GM18870 (cell line): ENCODE measurements around the gene PTPRN2.
"Not testable (repeated sequence)": the region's sequence is repeated elsewhere in the genome, so short reads cannot be mapped to it uniquely, and the experiment has no call there.

Experiments used
- ATAC-seq: cut with Tn5 transposase; IDR thresholded peaks from one replicate; pipeline ENCODE4 v1.9.1; 2021; ENCODE audit warnings: moderate library complexity; ENCODE audit not compliant: unreplicated experiment

PTPRN2 gene

DNA sequence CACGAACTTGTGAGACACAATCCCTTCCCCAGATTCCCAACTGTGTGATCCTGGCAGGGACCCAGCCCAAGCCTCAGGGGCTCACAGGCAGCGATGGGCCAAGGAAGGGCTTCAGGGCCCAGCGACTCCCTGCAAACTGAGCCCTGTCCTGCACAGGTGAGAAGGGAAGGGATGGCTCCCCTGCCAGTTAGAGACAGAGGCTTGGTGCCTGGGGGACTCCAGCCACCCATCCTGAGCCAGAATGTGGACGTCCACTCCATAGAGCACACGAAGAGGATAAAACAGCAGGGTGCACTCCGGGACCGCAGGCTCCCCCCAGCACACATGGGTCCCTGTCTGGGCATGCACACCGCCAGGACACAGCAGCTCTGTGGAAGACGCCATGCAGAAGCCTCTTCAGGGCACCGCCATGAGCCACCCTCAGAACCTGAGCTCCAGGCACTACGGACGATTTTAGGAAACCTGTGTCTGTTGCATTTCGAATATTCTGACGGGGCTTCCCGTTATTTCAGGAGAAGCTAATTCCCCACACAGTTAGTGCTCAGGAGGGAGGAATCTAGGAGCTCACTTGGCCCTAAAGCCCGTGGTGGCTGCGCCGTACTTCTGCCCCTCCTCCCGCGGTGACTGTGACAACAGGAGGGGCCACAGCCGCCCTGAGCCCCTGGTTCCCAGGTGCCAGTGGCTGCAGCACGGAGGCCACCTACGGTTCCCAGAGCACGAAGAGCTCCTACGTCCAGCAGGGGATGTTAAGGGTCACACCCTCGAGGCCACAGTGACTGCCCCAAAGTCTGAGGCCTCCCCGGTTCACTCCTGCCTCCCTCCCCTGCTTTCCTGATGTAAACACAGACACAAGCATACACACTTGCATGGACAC is 326.0 kb downstream of the PTPRN2 start:
- no peak for ATAC-seq

GRCh38 chr7:158260567-158261361 is 326.9 kb downstream of the PTPRN2 start:
- no peak for ATAC-seq

DNA sequence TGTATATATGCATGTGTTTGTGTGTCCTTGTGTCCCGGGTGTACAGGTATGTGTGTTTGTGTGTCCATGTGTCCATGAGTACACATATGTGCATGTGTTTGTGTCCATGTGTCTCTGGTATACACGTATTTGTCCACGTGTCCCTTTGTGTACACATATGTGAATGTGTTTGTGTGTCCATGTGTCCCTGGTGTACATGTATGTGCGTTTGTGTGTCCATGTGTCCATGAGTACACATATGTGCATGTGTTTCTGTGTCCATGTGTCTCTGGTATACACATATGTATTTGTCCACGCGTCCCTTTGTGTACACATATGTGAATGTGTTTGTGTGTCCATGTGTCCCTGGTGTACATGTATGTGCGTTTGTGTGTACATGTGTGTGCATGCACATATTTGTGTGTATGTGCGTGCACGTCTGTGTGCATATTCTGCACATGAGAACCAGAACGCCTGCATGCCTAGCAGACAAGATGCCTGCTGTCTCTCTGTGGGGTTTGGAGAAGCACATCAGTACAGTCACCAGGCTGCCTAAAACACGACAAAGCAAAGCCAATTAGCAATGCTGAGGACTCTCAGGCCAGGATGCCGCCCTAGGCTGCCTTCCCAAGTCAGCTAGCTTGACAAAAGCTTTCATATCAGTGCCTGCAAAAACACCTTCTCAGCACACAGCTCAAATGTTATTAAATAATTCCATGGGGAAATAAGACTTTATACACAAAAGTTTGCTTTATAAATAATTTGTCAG is 327.8 kb downstream of the PTPRN2 start:
- ATAC-seq = no peak

DNA sequence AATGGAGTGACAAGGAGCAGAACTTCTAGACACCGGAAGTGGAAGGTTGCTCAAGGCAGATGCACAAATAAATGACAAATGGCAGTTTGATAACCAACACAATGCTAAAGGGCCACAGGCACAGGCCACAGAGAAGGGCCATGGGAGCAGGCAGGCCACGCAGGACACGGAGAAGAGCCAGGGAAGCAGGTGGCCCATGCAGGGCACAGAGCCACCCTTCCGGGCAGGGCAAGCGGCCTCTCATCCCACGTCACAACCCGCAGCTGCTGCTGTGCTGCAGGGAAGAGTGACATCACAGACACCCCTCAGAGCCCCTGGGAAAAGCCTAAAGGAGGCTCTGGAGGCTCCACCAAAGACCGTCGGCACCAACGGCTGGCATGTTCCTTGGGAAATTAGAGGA is 328.5 kb downstream of the PTPRN2 start:
- ATAC-seq = no peak

DNA sequence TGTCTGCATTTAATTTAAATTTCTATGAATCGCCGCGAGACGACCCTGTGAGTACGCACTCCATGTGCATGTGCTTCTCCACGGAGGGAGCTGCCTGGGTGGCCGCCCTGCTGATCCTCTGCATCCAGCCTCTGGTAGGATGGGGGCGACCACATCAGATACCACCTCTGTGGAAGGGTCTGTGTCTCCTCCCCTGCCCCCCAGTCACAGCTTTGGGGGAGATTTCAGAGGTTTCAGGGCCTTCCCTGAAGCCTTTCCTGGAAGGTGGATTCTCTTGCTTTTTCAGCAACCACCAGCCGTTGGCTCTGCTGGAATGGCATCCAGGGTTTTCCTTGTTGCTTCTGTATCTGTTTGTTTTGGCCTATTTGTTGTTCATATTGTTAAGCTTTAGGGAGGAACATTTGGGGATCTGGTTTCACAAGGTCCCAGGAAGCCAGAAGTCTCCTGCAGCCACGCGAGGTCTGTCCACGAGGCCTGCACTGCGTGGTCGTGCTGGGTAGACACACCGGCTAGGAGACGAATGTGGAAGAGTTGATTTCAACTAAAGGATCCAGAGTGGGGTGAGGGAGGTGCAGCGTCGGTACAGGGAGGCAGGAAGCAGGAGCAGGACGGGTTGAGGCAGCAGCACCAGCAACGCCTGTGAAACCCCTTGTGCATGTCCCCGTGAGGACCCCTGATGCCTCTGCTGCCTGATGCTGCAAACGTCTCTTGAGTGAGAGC is 329.1 kb downstream of the PTPRN2 start:
- ATAC-seq = no peak

DNA sequence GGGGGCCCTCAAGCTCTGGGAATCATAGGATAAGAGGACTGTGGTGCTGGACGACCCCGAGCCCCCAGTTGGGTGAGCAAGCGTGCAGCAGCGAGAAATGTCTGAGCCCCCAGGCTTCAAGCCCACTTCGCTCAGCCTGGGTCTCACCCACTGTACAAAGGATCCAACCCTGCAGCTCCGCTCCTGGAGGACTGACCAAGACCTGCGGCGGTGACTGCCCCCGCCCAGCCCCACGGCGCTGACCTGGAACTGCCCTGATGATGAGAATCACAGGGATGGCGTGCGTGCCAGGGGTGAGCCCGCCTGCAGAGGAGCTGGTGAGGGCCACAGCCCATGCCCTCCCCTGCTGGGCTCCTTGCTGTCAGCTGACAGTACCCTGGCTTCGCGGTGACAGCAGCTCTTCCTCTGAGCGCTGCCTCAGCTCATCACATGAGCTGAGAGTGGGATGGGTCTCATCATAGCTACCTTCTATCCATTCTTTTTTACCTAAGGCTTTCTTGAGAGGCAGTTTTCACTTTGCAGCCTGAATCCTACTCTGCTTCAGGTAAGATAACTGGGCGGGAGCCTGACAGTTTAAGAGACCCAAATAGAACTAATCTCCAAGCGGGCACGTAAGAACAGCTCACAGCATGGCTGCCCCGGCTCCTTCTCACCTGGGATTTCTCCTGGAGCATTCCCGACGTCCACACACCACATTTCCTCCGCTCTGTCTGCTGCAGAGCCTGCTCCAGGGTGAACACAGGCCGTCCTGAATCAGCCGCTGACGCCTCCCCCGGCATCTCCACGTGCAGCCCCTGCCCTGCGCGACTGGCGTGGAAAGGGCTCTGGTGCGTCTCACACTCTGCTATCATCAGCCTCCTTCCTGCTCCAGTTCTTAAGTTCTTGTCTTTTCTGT is 329.9 kb downstream of the PTPRN2 start:
- ATAC-seq = no peak

DNA sequence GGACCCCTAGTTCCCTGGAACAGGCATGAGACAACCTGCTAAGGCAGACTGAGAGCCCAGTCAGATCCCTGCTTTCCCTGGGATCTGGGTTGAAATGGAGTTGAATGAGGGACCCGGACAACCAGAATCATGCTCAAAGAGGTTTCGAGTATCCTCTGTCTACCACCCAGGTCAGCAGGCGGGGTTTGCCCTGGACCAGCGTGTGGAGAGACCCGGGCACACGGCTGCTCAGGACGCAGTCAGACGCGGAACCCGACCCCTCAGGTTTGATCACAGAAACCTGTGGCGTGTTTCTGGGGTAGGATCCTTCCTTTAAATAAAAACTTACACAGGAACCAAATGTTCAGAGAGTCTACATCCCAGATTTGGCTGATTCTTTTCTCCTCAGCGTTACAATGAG is 330.6 kb downstream of the PTPRN2 start:
- no peak for ATAC-seq

DNA sequence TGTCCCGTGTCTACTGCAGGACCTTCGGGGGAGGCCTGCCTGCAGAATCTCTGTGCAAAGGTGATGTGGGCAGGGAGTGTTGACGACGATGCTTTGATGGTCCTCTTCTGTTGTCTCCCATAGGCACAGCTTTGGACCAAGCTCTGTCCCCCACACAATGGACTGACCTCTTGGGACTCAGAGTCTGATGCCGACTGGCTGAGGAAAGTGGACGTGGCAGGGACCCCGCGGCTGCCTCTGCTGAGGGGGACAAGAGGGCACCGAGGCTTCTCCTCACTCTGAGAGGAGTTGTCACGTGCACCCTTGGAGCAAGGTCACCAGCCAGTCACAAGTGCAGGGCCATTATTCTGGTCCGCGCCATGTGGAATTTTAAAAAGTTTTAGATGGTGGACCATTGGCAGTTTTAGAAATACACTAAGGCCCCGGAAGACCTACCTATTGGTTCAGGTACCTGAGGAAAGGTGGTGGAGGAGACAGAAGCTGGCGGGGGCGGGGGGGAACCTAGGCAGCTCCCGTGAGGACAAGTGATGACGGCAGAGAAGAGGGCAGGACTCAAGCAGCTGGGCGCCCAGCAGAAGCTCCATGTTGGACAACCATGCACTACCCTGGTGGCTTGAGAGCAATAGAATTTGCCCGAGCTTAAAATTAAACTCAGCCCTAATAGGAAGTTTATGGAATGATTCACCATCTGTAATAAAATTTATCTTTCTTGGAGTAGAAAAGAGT is 331.4 kb downstream of the PTPRN2 start:
- no peak for ATAC-seq

GRCh38 chr7:158255558-158255957 is 332.1 kb downstream of the PTPRN2 start:
- ATAC-seq = no peak

DNA sequence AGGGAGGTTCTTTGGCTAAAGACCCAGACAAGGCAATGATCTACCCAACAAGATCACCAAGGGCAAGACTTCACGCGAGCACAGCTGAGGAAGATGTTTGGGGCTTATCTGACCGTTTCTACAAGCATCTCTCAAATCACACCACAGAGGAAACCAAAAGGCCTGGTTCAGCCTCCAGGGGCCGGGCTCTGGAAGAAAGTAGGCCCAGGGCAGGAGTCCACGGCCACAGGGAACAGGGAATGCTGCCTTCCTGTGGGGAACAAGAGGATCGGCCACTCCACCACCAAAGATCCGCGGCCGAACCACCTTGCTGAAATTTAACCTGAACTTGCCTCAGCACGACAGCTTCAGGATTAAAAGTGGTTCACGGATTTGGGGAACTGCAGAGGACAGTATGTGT is 332.5 kb downstream of the PTPRN2 start:
- ATAC-seq = no peak

DNA sequence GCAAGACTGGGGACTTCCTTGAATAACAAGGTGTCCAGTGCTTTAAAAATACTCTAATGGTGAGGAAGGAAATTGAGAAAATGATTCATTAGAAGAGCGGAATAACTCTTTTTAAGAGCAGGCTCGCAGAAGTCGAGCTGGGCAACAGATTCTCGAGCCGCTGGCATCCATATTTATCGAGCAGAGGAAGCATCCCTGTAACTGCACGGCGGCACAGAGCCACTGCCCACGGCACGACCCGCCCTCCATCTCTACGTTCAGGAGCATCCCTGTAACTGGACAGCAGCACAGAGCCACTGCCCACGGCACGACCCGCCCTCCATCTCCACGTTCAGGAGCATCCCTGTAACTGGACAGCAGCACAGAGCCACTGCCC is 334.0 kb downstream of the PTPRN2 start:
- not testable (repeated sequence) for ATAC-seq

DNA sequence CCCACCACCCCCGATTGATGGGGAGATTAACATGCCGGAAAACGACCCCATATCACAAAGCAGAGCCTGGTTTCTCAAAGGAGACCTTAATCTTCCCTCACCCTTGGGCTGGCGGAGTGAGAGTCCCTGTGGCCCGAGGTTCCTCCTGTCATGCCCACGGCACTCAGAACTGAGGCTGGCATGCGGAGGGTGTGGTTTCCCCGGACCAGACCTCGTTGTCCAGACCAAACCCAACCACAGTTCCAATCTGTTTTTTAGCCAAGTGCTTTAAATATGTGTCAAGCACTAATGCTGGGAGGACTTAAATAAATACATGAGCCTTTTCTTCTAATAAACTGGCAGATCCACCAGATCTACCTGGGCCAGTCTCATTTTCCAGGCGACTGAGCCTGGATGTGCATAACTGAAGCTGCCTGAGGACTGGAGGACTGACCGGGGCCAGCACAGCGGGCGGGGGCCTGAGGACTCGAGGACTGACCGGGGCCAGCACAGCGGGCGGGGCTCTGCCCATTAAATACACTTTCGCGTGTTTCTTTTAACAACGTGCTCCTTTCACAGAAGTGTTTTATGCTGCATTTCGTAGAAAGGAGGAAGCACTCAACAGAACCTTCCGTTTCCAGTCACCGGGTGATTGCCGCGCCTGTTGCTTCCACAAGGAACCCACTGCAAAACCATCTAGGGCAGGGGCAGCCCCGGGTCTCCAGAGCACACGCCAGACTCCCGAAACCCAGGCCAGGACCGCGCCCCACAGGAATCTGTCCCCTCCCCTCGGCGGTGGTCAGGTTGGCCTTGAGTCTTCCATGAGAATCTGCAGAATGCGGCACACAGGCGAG is 334.6 kb downstream of the PTPRN2 start:
- no peak for ATAC-seq

GRCh38 chr7:158252081-158252836 is 335.4 kb downstream of the PTPRN2 start:
- ATAC-seq = no peak

DNA sequence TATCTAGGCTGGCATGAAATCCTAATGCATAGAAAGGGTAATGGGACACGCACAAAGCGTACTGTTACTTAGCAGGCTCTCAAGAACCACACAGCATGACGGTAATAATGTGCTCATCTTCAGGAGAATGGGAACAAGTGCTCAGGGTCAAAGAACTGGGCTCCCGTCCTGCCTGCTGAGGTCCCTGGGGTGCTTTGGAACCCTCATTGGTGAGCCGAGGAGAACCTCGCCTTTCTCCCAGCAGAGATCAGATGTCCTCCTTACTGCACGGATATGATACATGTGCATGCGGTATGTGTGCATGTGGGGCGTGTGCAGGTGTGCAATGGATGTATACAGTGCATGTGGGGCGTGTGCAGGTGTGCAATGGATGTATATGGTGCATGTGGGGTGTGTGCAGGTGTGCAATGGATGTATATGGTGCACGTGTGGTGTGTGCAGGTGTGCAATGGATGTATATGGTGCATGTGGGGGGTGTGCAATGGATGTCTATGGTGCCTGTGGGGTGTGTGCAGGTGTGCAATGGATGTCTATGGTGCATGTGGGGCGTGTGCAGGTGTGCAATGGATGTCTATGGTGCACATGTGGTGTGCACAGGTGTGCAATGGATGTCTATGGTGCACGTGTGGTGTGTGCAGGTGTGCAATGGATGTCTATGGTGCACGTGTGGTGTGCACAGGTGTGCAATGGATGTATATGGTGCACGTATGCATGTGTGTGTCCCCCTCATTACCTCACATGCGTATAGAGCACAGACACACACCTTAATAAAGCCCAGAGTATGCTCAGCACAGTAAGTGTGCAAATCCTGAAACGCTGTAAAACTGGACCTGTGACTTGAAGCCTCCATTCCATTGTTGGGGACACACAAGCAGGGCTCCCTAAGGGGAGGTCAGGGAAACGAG is 336.3 kb downstream of the PTPRN2 start:
- ATAC-seq = no peak

GRCh38 chr7:158249692-158250091 is 337.9 kb downstream of the PTPRN2 start:
- ATAC-seq = no peak

DNA sequence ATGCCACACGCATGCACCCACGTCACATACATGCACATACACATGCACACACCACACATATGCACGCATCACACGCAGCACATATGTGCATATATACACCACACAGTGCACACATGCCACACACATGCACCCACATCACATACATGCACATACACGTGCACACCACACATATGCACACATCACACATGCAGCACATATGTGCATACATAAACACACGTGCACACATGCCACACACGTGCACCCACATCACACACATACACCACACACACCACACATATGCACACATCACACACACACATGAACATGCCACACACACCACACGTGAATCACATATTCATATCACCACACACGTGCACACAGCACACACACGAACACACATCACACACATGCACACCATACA is 338.8 kb downstream of the PTPRN2 start:
- no peak for ATAC-seq
